ENCODE measurements around the gene AQP5. TPM values are rescaled to one million over a fixed set of nuclear protein-coding genes. Genes with fewer than 3 reads are reported as not detected.
"Not testable (repeated sequence)": the region's sequence is repeated elsewhere in the genome, so short reads cannot be mapped to it uniquely, and the experiment has no call there.

Gene AQP5
- total RNA-seq, 2 donors from 2014 or later, result not detected

DNA sequence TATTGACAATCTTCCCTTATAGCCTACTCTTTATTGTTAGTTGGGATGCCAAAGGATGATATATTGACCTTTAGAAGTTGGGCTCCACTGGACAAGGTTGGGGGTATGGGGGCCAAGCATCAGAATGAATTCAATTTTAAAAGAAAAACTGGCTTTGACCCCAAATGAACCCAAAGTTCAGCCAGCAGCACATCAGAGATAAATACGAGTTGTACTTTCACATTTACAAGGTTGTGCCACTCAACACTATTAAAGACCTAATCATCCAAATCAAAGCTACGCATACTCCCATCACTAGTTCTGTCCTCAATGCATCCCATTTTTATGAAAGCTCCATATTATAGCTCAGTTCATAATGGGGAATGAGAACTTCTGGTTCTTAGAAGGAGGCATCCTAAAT, 27.7 kb downstream of the AQP5 start:
- not testable (repeated sequence) for DNase-seq; H3K4me1 Mint-ChIP-seq (ENCODE audit: low read depth); ATAC-seq (replicated peaks in 1 of 2); H3K27ac Mint-ChIP-seq; H3K27me3 Mint-ChIP-seq (ENCODE audit: low read depth); H3K9me3 Mint-ChIP-seq; H3K4me3 Mint-ChIP-seq
- H3K36me3 Mint-ChIP-seq (ENCODE audit: insufficient read depth in 2 of 2), result peaks cover 10 to 37% of the 10 kb centered on the region in 2 donors

GRCh38 chr12:49990273-49990672, 28.6 kb downstream of the AQP5 start:
- H3K36me3 Mint-ChIP-seq (ENCODE audit: insufficient read depth in 2 of 2), result peaks cover 10 to 44% of the 10 kb centered on the region in 2 donors

GRCh38 chr12:49998453-49998852, 36.8 kb downstream of the AQP5 start:
- no peak for DNase-seq
- peaks cover 13 to 48% of the 10 kb centered on the region in 2 donors for H3K36me3 Mint-ChIP-seq (ENCODE audit: insufficient read depth in 2 of 2)
- H3K27ac Mint-ChIP-seq, result no peak overlapping the region
- H3K9me3 Mint-ChIP-seq, result no peaks in the 10 kb centered on the region
- H3K27me3 Mint-ChIP-seq (ENCODE audit: low read depth), result no peaks in the 10 kb centered on the region
- no peak for ATAC-seq (replicated peaks in 1 of 2)
- H3K4me3 Mint-ChIP-seq, result no peak overlapping the region
- H3K4me1 Mint-ChIP-seq (ENCODE audit: low read depth), result no peaks in the 10 kb centered on the region

More at GRCh38 chr12:49990273-49990672, 28.6 kb downstream of the AQP5 start:
- no peak overlapping the region for H3K27ac Mint-ChIP-seq
- peaks cover 9% of the 10 kb centered on the region for H3K4me1 Mint-ChIP-seq (ENCODE audit: low read depth)
- no peak overlapping the region for H3K4me3 Mint-ChIP-seq
- DNase-seq (no peak), ATAC-seq (replicated peaks in 1 of 2) (no peak)
- no peaks in the 10 kb centered on the region for H3K9me3 Mint-ChIP-seq
- H3K27me3 Mint-ChIP-seq (ENCODE audit: low read depth), result no peaks in the 10 kb centered on the region

DNA sequence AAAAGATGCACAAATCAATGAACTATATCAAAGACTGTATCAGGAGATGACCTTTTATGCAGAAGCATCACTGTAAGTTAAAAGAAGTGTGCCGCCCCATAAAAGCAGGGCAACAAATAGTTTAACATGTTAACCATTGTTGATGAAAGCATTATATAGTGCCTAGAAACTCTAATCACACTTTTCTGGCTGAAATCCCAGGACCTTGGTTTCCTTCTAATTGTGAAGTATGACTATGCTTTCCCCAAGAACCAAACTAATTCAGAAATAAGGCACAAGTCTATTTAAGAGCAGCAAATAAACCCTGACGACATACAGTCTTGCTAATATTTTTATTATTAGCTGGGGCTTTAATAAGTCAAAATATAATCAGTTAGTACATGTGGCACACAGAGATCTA, 41.9 kb downstream of the AQP5 start:
- Mint-ChIP-seq H3K36me3 (ENCODE audit: insufficient read depth in 2 of 2) (peaks cover 15 to 32% of the 10 kb centered on the region in 2 donors), H3K9me3 (no peaks in the 10 kb centered on the region), H3K4me3 (no peak overlapping the region), H3K27ac (no peak overlapping the region), H3K4me1 (ENCODE audit: low read depth) (no peaks in the 10 kb centered on the region), H3K27me3 (ENCODE audit: low read depth) (no peaks in the 10 kb centered on the region)
- no peak for DNase-seq
- ATAC-seq (replicated peaks in 1 of 2), result no peak

- peaks cover 13 to 30% of the 10 kb centered on the region in 2 donors for H3K36me3 Mint-ChIP-seq (ENCODE audit: insufficient read depth in 2 of 2)
- no peaks in the 10 kb centered on the region for H3K4me1 Mint-ChIP-seq (ENCODE audit: low read depth)
- H3K4me3 Mint-ChIP-seq, result no peak overlapping the region
- no peaks in the 10 kb centered on the region for H3K9me3 Mint-ChIP-seq
- ATAC-seq (replicated peaks in 1 of 2) (no peak), DNase-seq (no peak)
- no peak overlapping the region for H3K27ac Mint-ChIP-seq
- H3K27me3 Mint-ChIP-seq (ENCODE audit: low read depth), result no peaks in the 10 kb centered on the region
Observed at GRCh38 chr12:50004696-50005095, 43.0 kb downstream of the AQP5 start.

DNA sequence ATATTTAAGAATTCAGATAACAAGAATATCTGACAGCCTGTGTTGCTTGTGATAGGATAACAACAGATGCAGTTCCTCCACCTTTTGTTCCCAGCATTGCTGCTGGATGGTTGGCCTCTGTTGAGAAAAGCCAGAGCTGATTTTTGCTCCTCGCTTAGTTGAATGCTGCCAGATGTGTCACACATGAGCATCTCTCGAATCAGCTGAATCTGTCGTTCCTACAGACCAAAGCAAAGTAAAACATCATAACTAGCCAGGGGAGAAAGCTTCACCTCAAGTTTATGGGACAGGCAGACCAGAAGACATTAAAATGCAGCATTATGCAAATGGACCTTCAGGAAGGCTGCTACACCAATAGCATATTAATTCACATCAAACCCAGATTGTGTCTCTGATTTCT, 43.5 kb downstream of the AQP5 start:
- ATAC-seq (replicated peaks in 1 of 2) (no peak), DNase-seq (no peak)
- peaks cover 13 to 31% of the 10 kb centered on the region in 2 donors for H3K36me3 Mint-ChIP-seq (ENCODE audit: insufficient read depth in 2 of 2)
- H3K9me3 Mint-ChIP-seq, result no peaks in the 10 kb centered on the region
- H3K27ac Mint-ChIP-seq, result no peak overlapping the region
- H3K4me1 Mint-ChIP-seq (ENCODE audit: low read depth), result no peaks in the 10 kb centered on the region
- H3K27me3 Mint-ChIP-seq (ENCODE audit: low read depth), result no peaks in the 10 kb centered on the region
- H3K4me3 Mint-ChIP-seq, result no peak overlapping the region

DNA sequence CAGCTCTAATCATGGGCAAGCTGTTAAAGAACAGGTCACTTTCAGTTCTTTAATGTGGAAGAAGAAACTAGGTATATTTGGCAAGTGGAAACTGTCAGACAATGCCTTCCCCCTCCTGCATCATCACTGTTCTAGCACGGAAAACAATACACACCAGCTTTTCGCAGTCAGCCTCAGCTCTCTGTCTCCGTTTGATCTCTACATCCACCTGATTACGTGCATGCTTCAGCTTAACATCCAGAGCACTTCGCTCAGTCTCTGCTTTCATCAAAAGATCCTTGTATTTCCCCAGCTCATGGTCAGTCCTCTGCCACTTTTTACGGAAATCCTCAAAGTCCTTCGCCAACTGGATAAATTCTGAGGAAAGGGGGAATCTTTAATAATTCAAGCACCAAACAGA, 44.6 kb downstream of the AQP5 start:
- Mint-ChIP-seq H3K36me3 (ENCODE audit: insufficient read depth in 2 of 2) (peaks cover 11 to 30% of the 10 kb centered on the region in 2 donors), H3K27me3 (ENCODE audit: low read depth) (no peaks in the 10 kb centered on the region), H3K4me3 (no peak overlapping the region), H3K9me3 (no peaks in the 10 kb centered on the region), H3K27ac (no peak overlapping the region), H3K4me1 (ENCODE audit: low read depth) (no peaks in the 10 kb centered on the region)
- DNase-seq, result no peak
- no peak for ATAC-seq (replicated peaks in 1 of 2)

DNA sequence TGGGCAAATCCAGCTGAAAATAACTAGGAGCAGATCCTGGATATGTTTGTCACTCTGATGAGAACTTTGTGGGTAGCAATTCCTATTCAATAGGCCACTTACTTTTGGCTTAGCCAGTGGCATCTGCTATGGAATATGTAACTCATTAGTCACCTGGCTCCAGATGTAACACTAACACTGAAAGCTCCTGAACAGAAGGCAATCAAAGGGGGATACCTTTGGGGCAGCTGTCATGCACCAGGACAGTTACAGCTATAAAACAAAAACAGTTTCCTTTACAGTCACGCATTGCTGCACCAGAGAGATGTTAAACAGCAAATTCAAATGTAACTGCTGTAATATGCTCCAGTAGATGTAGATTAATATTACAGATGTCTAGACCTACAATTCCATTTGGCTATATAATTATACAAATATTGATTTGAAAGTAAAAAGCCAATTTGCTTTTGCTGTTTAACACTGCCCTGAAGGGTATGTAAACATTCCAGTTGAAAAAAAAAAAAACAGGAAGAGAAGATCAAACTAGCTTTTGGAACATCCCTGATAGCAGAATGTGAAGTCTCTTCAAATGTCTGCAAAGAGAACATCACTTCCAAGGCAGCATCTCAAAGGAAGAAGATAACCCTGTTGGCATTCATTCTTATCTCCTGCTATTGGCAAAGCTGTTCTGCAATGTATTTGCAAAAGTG, 45.2 kb downstream of the AQP5 start:
- no peaks in the 10 kb centered on the region for H3K27me3 Mint-ChIP-seq (ENCODE audit: low read depth)
- H3K9me3 Mint-ChIP-seq, result no peaks in the 10 kb centered on the region
- ATAC-seq (replicated peaks in 1 of 2), result no peak
- no peaks in the 10 kb centered on the region for H3K4me1 Mint-ChIP-seq (ENCODE audit: low read depth)
- peaks cover 11 to 28% of the 10 kb centered on the region in 2 donors for H3K36me3 Mint-ChIP-seq (ENCODE audit: insufficient read depth in 2 of 2)
- H3K4me3 Mint-ChIP-seq, result no peak overlapping the region
- no peak for DNase-seq
- no peak overlapping the region for H3K27ac Mint-ChIP-seq

GRCh38 chr12:50013361-50014147, 51.9 kb downstream of the AQP5 start:
- Mint-ChIP-seq H3K4me3 (no peak overlapping the region), H3K4me1 (ENCODE audit: low read depth) (peaks cover 9% of the 10 kb centered on the region), H3K27ac (no peak overlapping the region), H3K9me3 (no peaks in the 10 kb centered on the region), H3K36me3 (ENCODE audit: insufficient read depth in 2 of 2) (peaks cover 7 to 29% of the 10 kb centered on the region in 2 donors), H3K27me3 (ENCODE audit: low read depth) (no peaks in the 10 kb centered on the region)
- DNase-seq (no peak), ATAC-seq (replicated peaks in 1 of 2) (peak in 1 of 2 donors; percentile 44)

GRCh38 chr12:50014342-50014741, 52.7 kb downstream of the AQP5 start:
- no peak overlapping the region for H3K4me3 Mint-ChIP-seq
- no peaks in the 10 kb centered on the region for H3K27me3 Mint-ChIP-seq (ENCODE audit: low read depth)
- DNase-seq (no peak), ATAC-seq (replicated peaks in 1 of 2) (no peak)
- H3K27ac Mint-ChIP-seq, result no peak overlapping the region
- H3K9me3 Mint-ChIP-seq, result no peaks in the 10 kb centered on the region
- peaks cover 7 to 29% of the 10 kb centered on the region in 2 donors for H3K36me3 Mint-ChIP-seq (ENCODE audit: insufficient read depth in 2 of 2)
- peaks cover 17% of the 10 kb centered on the region for H3K4me1 Mint-ChIP-seq (ENCODE audit: low read depth)

Other genes starting within 250 kb of the AQP5 start
- gene TMBIM6, start 220.3 kb upstream of the AQP5 start, total RNA-seq, result 100 to 1,000 TPM; 755 to 785 TPM
- 1 to 10 TPM; 5.4 to 5.6 TPM for gene NCKAP5L, start 133.5 kb upstream of the AQP5 start, total RNA-seq
- gene BCDIN3D, start 118.8 kb upstream of the AQP5 start, total RNA-seq, result 10 to 100 TPM in 1 of 2 donors, 1 to 10 TPM in 1; 9.0 to 10.8 TPM
- gene FAIM2, start 58.0 kb upstream of the AQP5 start, total RNA-seq, result under 1 TPM; 0.39 to 0.67 TPM
- not detected for gene AQP2, start 11.1 kb upstream of the AQP5 start, total RNA-seq
- not detected for gene AQP6, start 11.1 kb downstream of the AQP5 start, total RNA-seq
- gene RACGAP1, start 63.6 kb downstream of the AQP5 start, total RNA-seq, result 100 to 1,000 TPM; 121 to 150 TPM
- 10 to 100 TPM in 1 of 2 donors, 1 to 10 TPM in 1; 5.8 to 12.4 TPM for gene ASIC1, start 95.7 kb downstream of the AQP5 start, total RNA-seq
- 100 to 1,000 TPM in 1 of 2 donors, 10 to 100 TPM in 1; 91.0 to 111 TPM for gene SMARCD1, start 123.5 kb downstream of the AQP5 start, total RNA-seq
- gene GPD1, start 142.1 kb downstream of the AQP5 start, total RNA-seq, result 1 to 10 TPM; 1.6 to 3.5 TPM
- 10 to 100 TPM; 41.5 to 50.1 TPM for gene COX14, start 150.4 kb downstream of the AQP5 start, total RNA-seq
- 10 to 100 TPM; 82.5 to 87.6 TPM for gene CERS5, start 205.5 kb downstream of the AQP5 start, total RNA-seq

All from activated T-cell treated with anti-CD3 and anti-CD28 coated beads, Interleukin-2, amount 50 U/mL, for 72 hours (primary cell).